Activated naive CD4-positive, alpha-beta T cell treated with anti-CD3 and anti-CD28 coated beads for 36 hours (primary cell): Measurements from ENCODE around the gene ZNF526. TPM values are rescaled to one million over a fixed set of nuclear protein-coding genes. Genes with fewer than 3 reads are reported as not detected.

Experiments used
- CTCF ChIA-PET: fragments of 350-600 bp; sonication (Branson Sonifier 250); formaldehyde crosslinking; loops from one replicate; lab custom pipeline; 2021; ENCODE audit warnings: antibody characterized with exemption; lab: Charles Lee
- DNase-seq: peaks from one replicate; pipeline ENCODE4 v3.0.0-alpha.2; 2020
- H3K27ac Mint-ChIP-seq: one replicate; pipeline ENCODE4 v1.8.0; 2021; ENCODE audit warnings: mild to moderate bottlenecking, mixed read lengths
- H3K27me3 Mint-ChIP-seq: one replicate; pipeline ENCODE4 v1.8.0; 2021; ENCODE audit warnings: low read depth, mixed read lengths
- H3K36me3 Mint-ChIP-seq: one replicate; pipeline ENCODE4 v1.8.0; 2021; ENCODE audit warnings: low read depth, mixed read lengths
- H3K4me1 Mint-ChIP-seq: one replicate; pipeline ENCODE4 v1.8.0; 2021; ENCODE audit warnings: low read depth, mixed read lengths
- H3K4me3 Mint-ChIP-seq: one replicate; pipeline ENCODE4 v1.8.0; 2021; ENCODE audit warnings: mild to moderate bottlenecking, moderate library complexity, mixed read lengths
- H3K9me3 Mint-ChIP-seq: one replicate; pipeline ENCODE4 v1.8.0; 2021; ENCODE audit warnings: mixed read lengths
- intact Hi-C: fragments of 100-400 bp; cut with micrococcal nuclease; formaldehyde crosslinking; loops from one replicate; pipeline ENCODE4 v1.15.1; 2023
- total RNA-seq, 2 experiments: library from RNA; stranded (reverse); gene quantifications; one replicate each; pipeline ENCODE4 v1.2.3, GENCODE V29; 2021

The ZNF526 gene
- total RNA-seq, 2 experiments from 2014 or later, result 11.5 to 11.6 TPM

DNA sequence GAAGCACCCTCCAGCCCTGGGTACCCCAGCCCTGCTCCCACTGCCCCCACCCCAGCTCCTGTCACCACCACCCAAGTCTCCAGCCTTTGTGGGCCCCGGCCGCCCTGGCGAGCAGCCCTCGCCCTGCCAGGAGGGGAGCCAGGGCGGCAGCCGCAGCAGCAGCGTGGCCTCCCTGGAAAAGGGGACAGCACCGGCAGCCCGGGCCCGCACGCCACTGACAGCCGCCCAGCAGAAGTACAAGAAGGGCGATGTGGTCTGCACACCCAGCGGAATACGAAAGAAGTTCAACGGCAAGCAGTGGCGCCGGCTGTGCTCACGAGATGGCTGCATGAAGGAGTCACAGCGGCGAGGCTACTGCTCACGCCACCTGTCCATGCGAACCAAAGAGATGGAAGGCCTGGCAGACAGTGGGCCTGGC, 52.9 kb downstream of the ZNF526 start:
- Mint-ChIP-seq H3K36me3 (peaks cover 14% of the 10 kb centered on the region), H3K27me3 (no peaks in the 10 kb centered on the region), H3K9me3 (no peaks in the 10 kb centered on the region), H3K4me3 (no peak overlapping the region), H3K27ac (peak overlapping the region; percentile 36), H3K4me1 (peaks cover 51% of the 10 kb centered on the region)
- DNase-seq, result no peak
- intact Hi-C loops, result no loop called here
- CTCF ChIA-PET, result no interaction called here

DNA sequence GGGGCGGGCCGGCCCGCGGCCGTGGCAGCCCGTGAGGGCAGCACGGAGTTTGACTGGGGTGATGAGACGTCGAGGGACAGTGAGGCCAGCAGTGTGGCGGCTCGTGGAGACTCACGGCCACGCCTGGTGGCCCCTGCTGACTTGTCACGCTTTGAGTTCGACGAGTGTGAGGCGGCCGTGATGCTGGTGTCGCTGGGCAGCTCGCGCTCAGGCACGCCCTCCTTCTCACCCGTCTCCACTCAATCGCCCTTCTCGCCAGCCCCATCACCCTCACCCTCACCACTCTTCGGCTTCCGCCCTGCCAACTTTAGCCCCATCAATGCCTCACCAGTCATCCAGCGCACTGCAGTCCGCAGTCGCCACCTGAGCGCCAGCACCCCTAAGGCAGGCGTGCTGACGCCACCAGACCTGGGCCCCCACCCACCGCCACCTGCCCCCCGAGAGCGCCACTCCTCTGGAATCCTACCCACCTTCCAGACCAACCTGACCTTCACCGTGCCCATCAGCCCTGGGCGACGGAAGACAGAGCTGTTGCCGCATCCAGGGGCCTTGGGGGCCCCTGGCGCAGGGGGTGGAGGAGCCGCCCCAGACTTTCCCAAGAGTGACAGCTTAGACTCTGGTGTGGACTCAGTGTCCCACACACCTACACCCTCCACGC, 53.4 kb downstream of the ZNF526 start:
- Mint-ChIP-seq H3K9me3 (no peaks in the 10 kb centered on the region), H3K27me3 (no peaks in the 10 kb centered on the region), H3K36me3 (peaks cover 14% of the 10 kb centered on the region), H3K4me3 (no peak overlapping the region), H3K27ac (no peak overlapping the region), H3K4me1 (peaks cover 55% of the 10 kb centered on the region)
- CTCF ChIA-PET, result no interaction called here
- DNase-seq, result no peak
- intact Hi-C loops, result no loop called here

DNA sequence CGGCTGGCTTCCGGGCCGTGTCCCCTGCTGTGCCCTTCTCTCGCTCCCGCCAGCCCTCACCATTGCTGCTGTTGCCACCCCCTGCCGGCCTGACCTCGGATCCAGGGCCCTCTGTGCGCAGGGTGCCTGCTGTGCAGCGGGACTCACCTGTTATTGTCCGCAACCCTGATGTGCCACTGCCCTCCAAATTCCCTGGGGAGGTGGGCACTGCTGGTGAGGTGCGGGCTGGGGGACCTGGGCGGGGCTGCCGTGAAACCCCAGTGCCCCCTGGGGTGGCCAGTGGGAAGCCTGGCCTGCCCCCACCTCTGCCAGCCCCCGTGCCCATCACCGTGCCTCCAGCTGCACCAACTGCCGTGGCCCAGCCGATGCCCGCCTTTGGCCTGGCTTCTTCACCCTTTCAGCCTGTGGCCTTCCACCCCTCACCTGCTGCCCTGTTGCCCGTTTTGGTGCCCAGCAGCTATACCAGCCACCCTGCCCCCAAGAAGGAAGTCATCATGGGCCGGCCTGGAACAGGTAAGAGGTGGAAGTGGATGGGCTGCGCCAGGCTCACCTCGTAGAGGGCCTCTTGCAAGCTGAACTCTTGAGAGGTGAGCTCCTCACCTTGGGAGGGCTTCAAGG, 54.1 kb downstream of the ZNF526 start:
- H3K4me3 Mint-ChIP-seq, result no peak overlapping the region
- peaks cover 14% of the 10 kb centered on the region for H3K36me3 Mint-ChIP-seq
- no peak for DNase-seq
- no peaks in the 10 kb centered on the region for H3K9me3 Mint-ChIP-seq
- H3K27me3 Mint-ChIP-seq, result no peaks in the 10 kb centered on the region
- CTCF ChIA-PET, result interaction anchor here (0.8 to 1.6 kb wide), 2 partner anchors 25 to 29 kb away, joined by 3 to 4 read pairs; no protein-coding TSS in a partner anchor
- no peak overlapping the region for H3K27ac Mint-ChIP-seq
- peaks cover 61% of the 10 kb centered on the region for H3K4me1 Mint-ChIP-seq
- intact Hi-C loops, result no loop called here

DNA sequence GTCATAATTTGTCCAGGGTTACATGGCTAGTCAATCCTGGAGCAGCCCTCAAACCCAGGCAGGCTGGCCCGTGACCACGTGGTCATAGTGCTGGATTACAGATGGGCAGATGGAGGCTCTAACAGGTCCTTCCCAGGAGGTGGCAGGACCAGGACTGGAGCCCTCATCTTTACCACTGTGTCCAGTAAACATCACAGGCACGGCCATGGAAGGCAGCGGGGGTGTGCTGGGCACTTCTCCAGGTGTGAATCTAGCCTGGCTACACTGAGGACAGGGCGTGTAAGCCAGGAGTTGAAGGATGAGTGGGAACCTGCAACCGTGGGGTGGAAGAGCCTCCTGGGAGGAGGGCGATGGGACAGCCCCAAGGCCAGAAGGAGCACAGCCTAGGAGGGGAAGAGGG, 55.0 kb downstream of the ZNF526 start:
- no peak overlapping the region for H3K27ac Mint-ChIP-seq
- no peak for DNase-seq
- H3K36me3 Mint-ChIP-seq, result peaks cover 13% of the 10 kb centered on the region
- H3K4me1 Mint-ChIP-seq, result peaks cover 61% of the 10 kb centered on the region
- intact Hi-C loops, result no loop called here
- CTCF ChIA-PET, result interaction anchor here (1.6 kb wide), 1 partner anchor 30 kb away, joined by 4 read pairs; no protein-coding TSS in a partner anchor
- no peak overlapping the region for H3K4me3 Mint-ChIP-seq
- no peaks in the 10 kb centered on the region for H3K9me3 Mint-ChIP-seq
- no peaks in the 10 kb centered on the region for H3K27me3 Mint-ChIP-seq

DNA sequence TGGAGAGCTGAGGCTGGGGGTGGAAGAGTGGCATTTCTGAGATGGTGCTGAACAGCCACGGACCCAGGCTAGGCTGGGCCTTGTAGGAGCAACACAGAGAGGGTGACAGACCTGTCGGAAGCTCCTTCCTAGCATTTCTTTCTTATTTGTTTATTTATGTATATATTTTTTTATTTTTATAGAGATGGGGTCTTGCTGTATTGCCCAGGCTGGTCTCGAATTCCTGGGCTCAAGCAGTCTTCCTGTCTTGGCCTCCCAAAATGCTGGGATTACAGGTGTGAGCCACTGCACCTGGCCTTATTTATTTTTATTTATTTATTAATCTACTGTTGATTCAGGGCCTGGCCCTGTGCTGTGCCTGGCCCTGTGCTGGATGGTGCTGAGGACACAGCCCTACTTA, 55.4 kb downstream of the ZNF526 start:
- H3K4me3 Mint-ChIP-seq, result no peak overlapping the region
- peaks cover 57% of the 10 kb centered on the region for H3K4me1 Mint-ChIP-seq
- peaks cover 13% of the 10 kb centered on the region for H3K36me3 Mint-ChIP-seq
- H3K27ac Mint-ChIP-seq, result no peak overlapping the region
- no peaks in the 10 kb centered on the region for H3K27me3 Mint-ChIP-seq
- intact Hi-C loops, result no loop called here
- no peaks in the 10 kb centered on the region for H3K9me3 Mint-ChIP-seq
- CTCF ChIA-PET, result interaction anchor here (1.6 kb wide), 1 partner anchor 31 kb away, joined by 4 read pairs; no protein-coding TSS in a partner anchor
- no peak for DNase-seq

DNA sequence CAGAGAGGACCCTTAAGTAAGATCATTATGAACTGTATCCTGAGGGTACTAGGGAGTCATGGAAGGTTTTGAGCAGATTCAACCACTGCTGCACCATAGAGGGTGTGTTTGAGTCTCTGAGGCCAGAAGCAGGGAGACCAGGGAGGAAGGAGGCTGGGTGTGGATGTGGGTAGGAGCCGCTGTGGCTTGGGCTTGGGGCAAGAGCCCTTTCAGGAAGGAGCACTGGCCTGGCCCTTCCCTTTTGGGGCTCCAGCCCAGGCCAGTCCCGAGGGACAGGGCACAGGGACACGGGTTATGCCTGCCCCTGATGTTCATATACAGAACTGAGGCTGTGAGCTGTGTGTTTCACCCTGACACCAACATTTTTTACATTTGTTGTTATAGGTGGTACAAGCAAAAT, 56.2 kb downstream of the ZNF526 start:
- Mint-ChIP-seq H3K27ac (no peak overlapping the region), H3K36me3 (peaks cover 13% of the 10 kb centered on the region), H3K9me3 (no peaks in the 10 kb centered on the region), H3K27me3 (no peaks in the 10 kb centered on the region), H3K4me1 (peaks cover 52% of the 10 kb centered on the region), H3K4me3 (no peak overlapping the region)
- CTCF ChIA-PET, result no interaction called here
- no peak for DNase-seq
- intact Hi-C loops, result no loop called here

DNA sequence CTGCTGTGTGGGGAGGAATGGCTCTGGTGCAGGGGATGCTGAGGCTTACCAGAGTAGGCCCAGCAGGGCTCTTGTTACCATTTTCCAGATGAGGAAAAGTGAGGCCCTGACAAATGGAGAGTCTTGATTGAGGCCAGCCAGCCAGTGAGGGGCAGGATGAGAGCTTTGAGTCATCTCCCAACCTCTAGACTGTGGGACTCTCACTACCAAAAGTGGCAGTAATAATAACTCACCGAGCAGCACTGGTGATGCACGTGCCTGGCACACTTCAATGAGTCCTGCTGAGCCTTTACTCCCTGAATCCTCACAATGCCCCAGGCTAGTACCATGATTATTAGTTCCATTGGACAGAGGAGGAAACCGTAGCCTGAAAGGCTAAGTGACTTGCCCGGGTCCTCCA, 56.7 kb downstream of the ZNF526 start:
- no peak overlapping the region for H3K27ac Mint-ChIP-seq
- intact Hi-C loops, result no loop called here
- CTCF ChIA-PET, result interaction anchor here (1.0 to 1.7 kb wide), 2 partner anchors 34 to 144 kb away, joined by 3 to 6 read pairs; partner anchors contain the start of gene POU2F2
- no peaks in the 10 kb centered on the region for H3K9me3 Mint-ChIP-seq
- H3K27me3 Mint-ChIP-seq, result no peaks in the 10 kb centered on the region
- peaks cover 10% of the 10 kb centered on the region for H3K36me3 Mint-ChIP-seq
- H3K4me1 Mint-ChIP-seq, result peaks cover 51% of the 10 kb centered on the region
- DNase-seq, result peak; percentile 58
- H3K4me3 Mint-ChIP-seq, result no peak overlapping the region

Other genes with a start within 250 kb of the ZNF526 start
- gene ATP1A3, start 226.1 kb upstream of the ZNF526 start, total RNA-seq, result 1 to 10 TPM; 1.1 to 1.5 TPM
- gene GRIK5, start 150.1 kb upstream of the ZNF526 start, total RNA-seq, result 1 to 10 TPM; 1.9 to 2.2 TPM
- 1 to 10 TPM; 8.4 to 8.8 TPM for gene ZNF574, start 144.1 kb upstream of the ZNF526 start, total RNA-seq
- gene POU2F2, start 87.9 kb upstream of the ZNF526 start, total RNA-seq, result 10 to 100 TPM; 30.0 to 31.9 TPM
- 10 to 100 TPM; 24.8 to 26.0 TPM for gene DEDD2, start 2.6 kb upstream of the ZNF526 start, total RNA-seq
- gene GSK3A, start 22.3 kb downstream of the ZNF526 start, total RNA-seq, result 10 to 100 TPM; 31.1 to 33.8 TPM
- gene ERF, start 34.8 kb downstream of the ZNF526 start, total RNA-seq, result 10 to 100 TPM; 52.4 to 55.6 TPM
- 10 to 100 TPM; 60.2 to 61.5 TPM for gene CIC, start 48.9 kb downstream of the ZNF526 start, total RNA-seq
- under 1 TPM; 0.27 to 0.43 TPM for gene PRR19, start 81.8 kb downstream of the ZNF526 start, total RNA-seq
- gene PAFAH1B3, start 82.3 kb downstream of the ZNF526 start, total RNA-seq, result 10 to 100 TPM; 36.6 TPM
- not detected for gene TMEM145, start 93.0 kb downstream of the ZNF526 start, total RNA-seq
- 1 to 10 TPM; 3.3 to 4.0 TPM for gene MEGF8, start 105.3 kb downstream of the ZNF526 start, total RNA-seq
- not detected for gene CNFN, start 170.0 kb downstream of the ZNF526 start, total RNA-seq
- 10 to 100 TPM; 30.2 to 32.5 TPM for gene LIPE, start 207.1 kb downstream of the ZNF526 start, total RNA-seq
- not detected for gene CXCL17, start 222.6 kb downstream of the ZNF526 start, total RNA-seq